SH-SY5Y (cell line): ENCODE measurements around the gene SOX4.

Source experiments
- GATA2 ChIP-seq: IDR thresholded peaks from 2 replicates; pipeline ENCODE4 v1.6.1; 2011; ENCODE audit warnings: mild to moderate bottlenecking, low read depth, low read length
- GATA3 ChIP-seq: IDR thresholded peaks from 2 replicates; pipeline ENCODE4 v1.6.1; 2011; ENCODE audit warnings: low read depth, mild to moderate bottlenecking, low read length, moderate library complexity

DNA sequence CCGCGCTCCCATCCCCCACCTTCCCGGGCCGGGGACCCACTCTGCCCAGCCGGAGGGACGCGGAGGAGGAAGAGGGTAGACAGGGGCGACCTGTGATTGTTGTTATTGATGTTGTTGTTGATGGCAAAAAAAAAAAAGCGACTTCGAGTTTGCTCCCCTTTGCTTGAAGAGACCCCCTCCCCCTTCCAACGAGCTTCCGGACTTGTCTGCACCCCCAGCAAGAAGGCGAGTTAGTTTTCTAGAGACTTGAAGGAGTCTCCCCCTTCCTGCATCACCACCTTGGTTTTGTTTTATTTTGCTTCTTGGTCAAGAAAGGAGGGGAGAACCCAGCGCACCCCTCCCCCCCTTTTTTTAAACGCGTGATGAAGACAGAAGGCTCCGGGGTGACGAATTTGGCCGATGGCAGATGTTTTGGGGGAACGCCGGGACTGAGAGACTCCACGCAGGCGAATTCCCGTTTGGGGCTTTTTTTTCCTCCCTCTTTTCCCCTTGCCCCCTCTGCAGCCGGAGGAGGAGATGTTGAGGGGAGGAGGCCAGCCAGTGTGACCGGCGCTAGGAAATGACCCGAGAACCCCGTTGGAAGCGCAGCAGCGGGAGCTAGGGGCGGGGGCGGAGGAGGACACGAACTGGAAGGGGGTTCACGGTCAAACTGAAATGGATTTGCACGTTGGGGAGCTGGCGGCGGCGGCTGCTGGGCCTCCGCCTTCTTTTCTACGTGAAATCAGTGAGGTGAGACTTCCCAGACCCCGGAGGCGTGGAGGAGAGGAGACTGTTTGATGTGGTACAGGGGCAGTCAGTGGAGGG lies 2.8 kb downstream of the SOX4 start:
- no peak for TF ChIP-seq GATA3
- no peak for TF ChIP-seq GATA2
